Keratinocyte (primary cell): ENCODE measurements around the gene NAA10. TPM values are rescaled to one million over a fixed set of nuclear protein-coding genes. Genes with fewer than 3 reads are reported as not detected.
A peak's percentile ranks its signal among the peaks of the same experiment; 100 is the strongest.

Experiments
- DNase-seq: peaks from one replicate; pipeline ENCODE4 v3.0.0-alpha.2; 2011; ENCODE audit warnings: low read depth, missing footprints, low spot score
- FAIRE-seq: peaks from 2 replicates; lab custom pipeline; 2011; peaks lifted over from hg19 to GRCh38; lab: Jason Lieb, UNC
- H2AFZ ChIP-seq: 2 replicates; pipeline ENCODE4 v1.6.0; 2012; ENCODE audit warnings: low read length, control low read depth, inconsistent platforms; ENCODE audit not compliant: control insufficient read depth
- H3K27ac ChIP-seq: 2 replicates; pipeline ENCODE4 v1.5.1; 2011; ENCODE audit warnings: low read length; ENCODE audit not compliant: control insufficient read depth, insufficient read depth
- H3K27me3 ChIP-seq: 3 replicates; pipeline ENCODE4 v1.6.0; 2011; ENCODE audit warnings: low read length; ENCODE audit not compliant: control insufficient read depth, insufficient read depth; ENCODE audit errors: extremely low read depth
- H3K36me3 ChIP-seq, 2 experiments: 2 replicates in 1 of 2; 3 replicates in 1 of 2; pipeline ENCODE4 v1.5.1; 2011; ENCODE audit warnings: low read length in 2 of 2, mild to moderate bottlenecking in 1 of 2; ENCODE audit not compliant: control insufficient read depth in 2 of 2, insufficient read depth in 2 of 2; ENCODE audit errors: extremely low read depth in 1 of 2
- H3K4me1 ChIP-seq: 3 replicates; pipeline ENCODE4 v1.5.1; 2011; ENCODE audit warnings: low read length; ENCODE audit not compliant: control insufficient read depth, insufficient read depth; ENCODE audit errors: extremely low read depth
- H3K4me2 ChIP-seq: 3 replicates; pipeline ENCODE4 v1.6.0; 2011; ENCODE audit warnings: low read depth, low read length; ENCODE audit not compliant: control insufficient read depth, insufficient read depth; ENCODE audit errors: extremely low read depth
- H3K4me3 ChIP-seq, 3 experiments: fragments of 200-600 bp in 1 of 3; sonication (generic) in 1 of 3; 2 replicates in 2 of 3; 3 replicates in 1 of 3; pipeline ENCODE4 v1.5.1; 2011 to 2016; ENCODE audit warnings: low read length in 3 of 3, mild to moderate bottlenecking in 3 of 3, control low read depth in 2 of 3, inconsistent platforms in 1 of 3, low read depth in 1 of 3, mixed read lengths in 1 of 3, mixed run types in 1 of 3, moderate library complexity in 1 of 3; ENCODE audit not compliant: control insufficient read depth in 2 of 3, insufficient read depth in 2 of 3; ENCODE audit errors: extremely low read depth in 1 of 3
- H3K79me2 ChIP-seq: 2 replicates; pipeline ENCODE4 v1.6.0; 2012; ENCODE audit warnings: low read length; ENCODE audit not compliant: control insufficient read depth, insufficient read depth
- H3K9ac ChIP-seq: 3 replicates; pipeline ENCODE4 v1.6.0; 2011; ENCODE audit warnings: low read length; ENCODE audit not compliant: control insufficient read depth, insufficient read depth; ENCODE audit errors: extremely low read depth
- H3K9me1 ChIP-seq: 3 replicates; pipeline ENCODE4 v1.6.0; 2011; ENCODE audit warnings: low read length; ENCODE audit not compliant: control insufficient read depth, insufficient read depth; ENCODE audit errors: extremely low read depth
- H3K9me3 ChIP-seq: 2 replicates; pipeline ENCODE4 v1.5.1; 2012; ENCODE audit warnings: low read depth, low read length; ENCODE audit not compliant: control insufficient read depth
- H4K20me1 ChIP-seq: 3 replicates; pipeline ENCODE4 v1.6.0; 2011; ENCODE audit warnings: low read length; ENCODE audit not compliant: control insufficient read depth, insufficient read depth; ENCODE audit errors: extremely low read depth
- EZH2 ChIP-seq: IDR thresholded peaks from one replicate; pipeline ENCODE4 v1.6.1; 2012; ENCODE audit warnings: inconsistent platforms, mild to moderate bottlenecking, low read length, moderate library complexity
- dilution Hi-C: fragments of 300-500 bp; cut with MboI; formaldehyde crosslinking; loops from one replicate; pipeline ENCODE4 v1.7.0; 2020; ENCODE audit warnings: low sequenced_read_pairs; ENCODE audit not compliant: extremely low pct_ligation_motif_present
- polyA plus RNA-seq, 5 experiments: library from polyadenylated mRNA; depleted of rRNA in 3 of 5; stranded (reverse) in 3 of 5; stranded (forward) in 1 of 5; unstranded in 1 of 5; fragments of >200 nt; gene quantifications; 1 replicate in 1 of 5; 2 replicates in 3 of 5; 3 replicates in 1 of 5; pipeline versions ENCODE4 v1.2.1 to v1.2.3, GENCODE V29; 2011 to 2012; ENCODE audit warnings: missing spikeins in 2 of 5, low read depth in 1 of 5, low replicate concordance in 1 of 5
- TF ChIP-seq, protein P1 (sequence below), 3 experiments: IDR thresholded peaks in 1 of 3; conservative IDR thresholded peaks in 1 of 3; optimal IDR thresholded peaks in 1 of 3; 2 replicates in 2 of 3; 3 replicates in 1 of 3; pipeline versions ENCODE3 to v1.5.1; 2011; ENCODE audit warnings: low read length in 3 of 3, mild to moderate bottlenecking in 3 of 3, moderate library complexity in 2 of 3, control low read depth in 1 of 3, inconsistent platforms in 1 of 3; ENCODE audit not compliant: insufficient read depth in 2 of 3; ENCODE audit errors: extremely low read depth in 1 of 3

Gene NAA10
- polyA plus RNA-seq, 1 donor (not counting 4 experiments of a cell fraction or from before 2014, with no cell fraction given), result 103 TPM

DNA sequence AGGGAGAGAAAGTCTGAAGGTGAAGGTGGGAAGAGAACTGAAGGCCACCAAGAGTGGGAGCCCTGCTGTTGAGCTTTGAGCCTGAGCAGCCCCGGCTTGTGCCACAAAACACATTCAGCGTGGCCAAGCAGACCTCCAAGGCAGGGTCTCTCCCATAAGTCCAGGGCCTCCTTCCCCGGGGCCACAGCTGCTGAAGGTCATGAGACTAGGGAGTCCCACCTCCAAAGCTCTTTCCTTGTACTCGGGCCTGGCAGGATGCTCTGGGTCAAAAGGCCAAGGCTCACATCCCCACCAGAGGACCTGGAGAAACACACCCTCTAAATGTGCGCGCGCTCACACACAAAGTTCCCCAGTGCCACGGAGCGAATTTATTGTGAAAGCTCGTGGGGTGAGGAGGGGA is 5.3 kb downstream of the NAA10 start:
- Histone ChIP-seq H2AFZ (no peak overlapping the region), H3K4me3 (no peak overlapping the region), H3K9me1 (no peaks in the 10 kb centered on the region), H3K27ac (no peak overlapping the region), H3K4me2 (no peak overlapping the region), H3K4me1 (peaks cover 14% of the 10 kb centered on the region), H3K9ac (no peak overlapping the region), H3K79me2 (peaks cover 26% of the 10 kb centered on the region), H3K27me3 (no peaks in the 10 kb centered on the region), H3K36me3 (peaks cover 6 to 9% of the 10 kb centered on the region in 2 experiments), H4K20me1 (no peaks in the 10 kb centered on the region), H3K9me3 (no peaks in the 10 kb centered on the region)
- dilution Hi-C loops, result no loop called here
- no peak for TF ChIP-seq EZH2
- TF ChIP-seq, protein P1, sequence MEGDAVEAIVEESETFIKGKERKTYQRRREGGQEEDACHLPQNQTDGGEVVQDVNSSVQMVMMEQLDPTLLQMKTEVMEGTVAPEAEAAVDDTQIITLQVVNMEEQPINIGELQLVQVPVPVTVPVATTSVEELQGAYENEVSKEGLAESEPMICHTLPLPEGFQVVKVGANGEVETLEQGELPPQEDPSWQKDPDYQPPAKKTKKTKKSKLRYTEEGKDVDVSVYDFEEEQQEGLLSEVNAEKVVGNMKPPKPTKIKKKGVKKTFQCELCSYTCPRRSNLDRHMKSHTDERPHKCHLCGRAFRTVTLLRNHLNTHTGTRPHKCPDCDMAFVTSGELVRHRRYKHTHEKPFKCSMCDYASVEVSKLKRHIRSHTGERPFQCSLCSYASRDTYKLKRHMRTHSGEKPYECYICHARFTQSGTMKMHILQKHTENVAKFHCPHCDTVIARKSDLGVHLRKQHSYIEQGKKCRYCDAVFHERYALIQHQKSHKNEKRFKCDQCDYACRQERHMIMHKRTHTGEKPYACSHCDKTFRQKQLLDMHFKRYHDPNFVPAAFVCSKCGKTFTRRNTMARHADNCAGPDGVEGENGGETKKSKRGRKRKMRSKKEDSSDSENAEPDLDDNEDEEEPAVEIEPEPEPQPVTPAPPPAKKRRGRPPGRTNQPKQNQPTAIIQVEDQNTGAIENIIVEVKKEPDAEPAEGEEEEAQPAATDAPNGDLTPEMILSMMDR (optimal IDR thresholded peaks at IDR 0.05 in 1 of 3, IDR thresholded peaks at IDR 0.05 in 1 of 3, conservative IDR thresholded peaks at IDR 0.05 in 1 of 3; ENCODE audit: extremely low read depth in 1 of 3, insufficient read depth in 2 of 3, low read length in 3 of 3), result no peak
- DNase-seq (no peak), FAIRE-seq (no peak)

DNA sequence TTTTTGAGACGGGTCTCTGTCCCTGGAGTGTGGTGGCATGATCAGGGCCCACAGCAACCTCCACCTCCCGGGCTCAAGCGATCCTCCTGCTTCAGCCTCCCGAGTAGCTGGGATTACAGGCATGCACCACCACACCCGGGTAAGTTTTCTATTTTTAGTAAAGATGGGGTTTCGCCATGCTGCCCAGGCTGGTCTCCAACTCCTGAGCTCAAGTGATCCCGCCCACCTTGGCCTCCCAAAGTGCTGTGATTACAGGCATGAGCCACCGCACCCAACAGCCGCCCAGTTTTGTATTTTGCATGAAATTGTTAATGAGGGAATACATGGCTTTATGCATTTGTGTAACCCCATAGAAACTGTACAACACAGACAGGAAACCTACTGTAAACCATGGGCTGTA is 6.0 kb downstream of the NAA10 start:
- no peak overlapping the region for H3K9ac ChIP-seq
- peaks cover 18% of the 10 kb centered on the region for H3K79me2 ChIP-seq
- no peaks in the 10 kb centered on the region for H4K20me1 ChIP-seq
- H3K36me3 ChIP-seq, result peaks cover 6 to 9% of the 10 kb centered on the region in 2 experiments
- TF ChIP-seq, protein P1 (optimal IDR thresholded peaks at IDR 0.05 in 1 of 3, IDR thresholded peaks at IDR 0.05 in 1 of 3, conservative IDR thresholded peaks at IDR 0.05 in 1 of 3; ENCODE audit: extremely low read depth in 1 of 3, insufficient read depth in 2 of 3, low read length in 3 of 3), result no peak
- no peak for TF ChIP-seq EZH2
- no peak for FAIRE-seq
- no peaks in the 10 kb centered on the region for H3K9me3 ChIP-seq
- no peak overlapping the region for H3K4me2 ChIP-seq
- DNase-seq, result no peak
- H3K27me3 ChIP-seq, result no peaks in the 10 kb centered on the region
- H3K9me1 ChIP-seq, result no peaks in the 10 kb centered on the region
- peaks cover 12% of the 10 kb centered on the region for H3K4me1 ChIP-seq
- dilution Hi-C loops, result no loop called here
- H2AFZ ChIP-seq, result no peak overlapping the region
- no peak overlapping the region for H3K4me3 ChIP-seq
- peak overlapping the region; percentile 14 for H3K27ac ChIP-seq
